SK-N-SH (cell line): ENCODE data around the gene ARMC10. TPM values are rescaled to one million over a fixed set of nuclear protein-coding genes. Genes with fewer than 3 reads are reported as not detected.
A peak's percentile ranks its signal among the peaks of the same experiment; 100 is the strongest.
"Not testable (repeated sequence)": the region's sequence is repeated elsewhere in the genome, so short reads cannot be mapped to it uniquely, and the experiment has no call there.

ENCODE experiments used
- CTCF ChIA-PET: fragments of 300-600, 350-600 bp; formaldehyde crosslinking; extraction: SDS; loops from one replicate; lab custom pipeline; 2021; lab: Yijun Ruan, JAX
- POLR2A ChIA-PET: fragments of 350-600 bp; sonication (Branson Sonifier 250); formaldehyde crosslinking; extraction: SDS; loops from one replicate; lab custom pipeline; 2020; ENCODE audit warnings: antibody characterized with exemption, inconsistent platforms; lab: Yijun Ruan, JAX
- DNase-seq: peaks from one replicate; pipeline ENCODE4 v3.0.0; 2012
- H2AFZ ChIP-seq: fragments of 200-600 bp; sonication (generic); 2 replicates; pipeline ENCODE4 v1.8.1; 2016; ENCODE audit warnings: antibody characterized with exemption, mild to moderate bottlenecking, low read depth
- H3F3A ChIP-seq: fragments of 200-600 bp; sonication (generic); replicated peaks from 2 replicates; pipeline ENCODE3; 2016; ENCODE audit warnings: antibody characterized with exemption, mild to moderate bottlenecking; ENCODE audit not compliant: insufficient read depth
- H3K27ac ChIP-seq, 2 experiments: fragments of 200-500 bp in 1 of 2; fragments of 200-600 bp in 1 of 2; sonication (Bioruptor generic) in 1 of 2; sonication (generic), shearing (Covaris generic) in 1 of 2; 2 replicates each; pipeline versions ENCODE4 v1.5.1 to v1.6.1; 2014 to 2016; ENCODE audit warnings: low read depth in 2 of 2, inconsistent platforms in 1 of 2, low read length in 1 of 2, mild to moderate bottlenecking in 1 of 2, mixed read lengths in 1 of 2
- H3K27me3 ChIP-seq: fragments of 200-600 bp; sonication (generic), shearing (Covaris generic); 2 replicates; pipeline ENCODE4 v1.6.1; 2016; ENCODE audit warnings: mixed run types; ENCODE audit not compliant: insufficient read depth
- H3K36me3 ChIP-seq, 2 experiments: fragments of 200-500 bp in 1 of 2; fragments of 200-600 bp in 1 of 2; sonication (Bioruptor generic) in 1 of 2; sonication (generic) in 1 of 2; replicated peaks in 1 of 2; 2 replicates each; pipeline versions ENCODE3 to v1.5.1; 2014 to 2016; ENCODE audit warnings: low read length in 1 of 2, mild to moderate bottlenecking in 1 of 2; ENCODE audit not compliant: insufficient read depth in 2 of 2, control insufficient read depth in 1 of 2
- H3K4me1 ChIP-seq, 2 experiments: fragments of 200-500 bp in 1 of 2; fragments of 200-600 bp in 1 of 2; sonication (Bioruptor generic) in 1 of 2; sonication (generic), shearing (Covaris generic) in 1 of 2; 2 replicates each; pipeline versions ENCODE4 v1.5.1 to v1.6.1; 2014 to 2016; ENCODE audit warnings: low read depth in 1 of 2, low read length in 1 of 2, mixed run types in 1 of 2; ENCODE audit not compliant: insufficient read depth in 2 of 2, control insufficient read depth in 1 of 2
- H3K4me2 ChIP-seq: fragments of 200-600 bp; sonication (generic), shearing (Covaris generic); 2 replicates; pipeline ENCODE4 v1.6.1; 2017; ENCODE audit warnings: mixed run types
- H3K4me3 ChIP-seq, 2 experiments: fragments of 200-500 bp in 1 of 2; fragments of 200-600 bp in 1 of 2; sonication (Bioruptor generic) in 1 of 2; sonication (generic), shearing (Covaris generic) in 1 of 2; 2 replicates each; pipeline versions ENCODE4 v1.5.1 to v1.8.1; 2014 to 2016; ENCODE audit warnings: low read depth in 2 of 2, inconsistent platforms in 1 of 2, low read length in 1 of 2, mild to moderate bottlenecking in 1 of 2, mixed read lengths in 1 of 2, moderate library complexity in 1 of 2
- H3K79me2 ChIP-seq: fragments of 200-600 bp; sonication (generic); 2 replicates; pipeline ENCODE4 v1.8.1; 2017; ENCODE audit warnings: mild to moderate bottlenecking; ENCODE audit not compliant: insufficient read depth
- H3K9ac ChIP-seq: fragments of 200-600 bp; sonication (generic); 2 replicates; pipeline ENCODE4 v1.6.1; 2017; ENCODE audit warnings: mixed run types
- H3K9me2 ChIP-seq: fragments of 200-600 bp; sonication (generic); 2 replicates; pipeline ENCODE4 v1.6.1; 2017; ENCODE audit warnings: mixed run types
- H3K9me3 ChIP-seq: fragments of 200-600 bp; sonication (generic); 2 replicates; pipeline ENCODE4 v1.6.1; 2017; ENCODE audit warnings: mixed run types, mild to moderate bottlenecking, moderate library complexity
- H4K20me1 ChIP-seq: fragments of 200-600 bp; sonication (generic); 2 replicates; pipeline ENCODE4 v1.6.1; 2017; ENCODE audit warnings: mild to moderate bottlenecking, mixed run types; ENCODE audit not compliant: insufficient read depth
- CHD2 ChIP-seq: fragments of 150-350 bp; IDR thresholded peaks from 2 replicates; pipeline ENCODE4 v1.6.1; 2018; ENCODE audit warnings: low read length; ENCODE audit not compliant: partially characterized antibody
- ELF1 ChIP-seq: IDR thresholded peaks from 2 replicates; pipeline ENCODE4 v1.4.0; 2012
- FOSL2 ChIP-seq: IDR thresholded peaks from 2 replicates; pipeline ENCODE4 v1.4.0; 2012; ENCODE audit warnings: low read depth, mild to moderate bottlenecking, moderate library complexity, borderline replicate concordance
- FOXM1 ChIP-seq: IDR thresholded peaks from 2 replicates; pipeline ENCODE4 v1.4.0; 2012; ENCODE audit warnings: low read depth, mild to moderate bottlenecking
- GABPA ChIP-seq: IDR thresholded peaks from 2 replicates; pipeline ENCODE4 v1.4.0; 2012; ENCODE audit warnings: low read depth, mild to moderate bottlenecking
- GATA2 ChIP-seq: sonication (generic); formaldehyde crosslinking; IDR thresholded peaks from 2 replicates; pipeline ENCODE4 v1.5.0; 2020; ENCODE audit warnings: mild to moderate bottlenecking, missing genetic modification reagents
- JUND ChIP-seq: IDR thresholded peaks from 2 replicates; pipeline ENCODE4 v1.4.0; 2012
- MAX ChIP-seq: IDR thresholded peaks from 2 replicates; pipeline ENCODE4 v1.4.0; 2012; ENCODE audit warnings: low read depth
- MEF2A ChIP-seq: IDR thresholded peaks from 2 replicates; pipeline ENCODE4 v1.4.0; 2012; ENCODE audit warnings: low read depth, borderline replicate concordance
- NFIC ChIP-seq: IDR thresholded peaks from 2 replicates; pipeline ENCODE4 v1.4.0; 2012; ENCODE audit warnings: borderline replicate concordance
- NRF1 ChIP-seq: IDR thresholded peaks from 2 replicates; pipeline ENCODE4 v1.6.1; 2012; ENCODE audit warnings: low read depth, mild to moderate bottlenecking, low read length
- POLR2AphosphoS5 ChIP-seq: IDR thresholded peaks from 2 replicates; pipeline ENCODE4 v1.6.1; 2012; ENCODE audit warnings: low read depth, low read length
- RCOR1 ChIP-seq: fragments of 150-350 bp; IDR thresholded peaks from 2 replicates; pipeline ENCODE4 v1.6.1; 2017; ENCODE audit warnings: antibody characterized with exemption, low read length
- TCF12 ChIP-seq: IDR thresholded peaks from 2 replicates; pipeline ENCODE4 v1.4.0; 2012
- TEAD4 ChIP-seq: IDR thresholded peaks from 2 replicates; pipeline ENCODE4 v1.4.0; 2012; ENCODE audit warnings: mild to moderate bottlenecking, borderline replicate concordance; ENCODE audit not compliant: insufficient read depth
- WGBS: methylation state at CpG from one replicate; pipeline ENCODE4 v1.1.6; 2017; ENCODE audit warnings: low lambda C conversion rate; 5-methylcytosine and 5-hydroxymethylcytosine counted together
- polyA plus RNA-seq, 3 experiments: library from polyadenylated mRNA; depleted of rRNA; stranded (reverse); fragments of >200 nt; gene quantifications; 2 replicates each; pipeline ENCODE4 v1.2.3, GENCODE V29; 2012
- TF ChIP-seq, protein P1 (sequence below): IDR thresholded peaks from 2 replicates; pipeline ENCODE4 v1.6.1; 2012; ENCODE audit warnings: mild to moderate bottlenecking, low read depth, low read length, moderate library complexity
- TF ChIP-seq, protein P2 (sequence below): fragments of 150-350 bp; IDR thresholded peaks from 2 replicates; pipeline ENCODE4 v1.6.1; 2017; ENCODE audit warnings: antibody characterized with exemption, low read length, low read depth, borderline replicate concordance

ARMC10 gene
- polyA plus RNA-seq, 1 of the 3 experiments (the other 2 are of a cell fraction): 43.4 TPM

- TF ChIP-seq, protein P1, sequence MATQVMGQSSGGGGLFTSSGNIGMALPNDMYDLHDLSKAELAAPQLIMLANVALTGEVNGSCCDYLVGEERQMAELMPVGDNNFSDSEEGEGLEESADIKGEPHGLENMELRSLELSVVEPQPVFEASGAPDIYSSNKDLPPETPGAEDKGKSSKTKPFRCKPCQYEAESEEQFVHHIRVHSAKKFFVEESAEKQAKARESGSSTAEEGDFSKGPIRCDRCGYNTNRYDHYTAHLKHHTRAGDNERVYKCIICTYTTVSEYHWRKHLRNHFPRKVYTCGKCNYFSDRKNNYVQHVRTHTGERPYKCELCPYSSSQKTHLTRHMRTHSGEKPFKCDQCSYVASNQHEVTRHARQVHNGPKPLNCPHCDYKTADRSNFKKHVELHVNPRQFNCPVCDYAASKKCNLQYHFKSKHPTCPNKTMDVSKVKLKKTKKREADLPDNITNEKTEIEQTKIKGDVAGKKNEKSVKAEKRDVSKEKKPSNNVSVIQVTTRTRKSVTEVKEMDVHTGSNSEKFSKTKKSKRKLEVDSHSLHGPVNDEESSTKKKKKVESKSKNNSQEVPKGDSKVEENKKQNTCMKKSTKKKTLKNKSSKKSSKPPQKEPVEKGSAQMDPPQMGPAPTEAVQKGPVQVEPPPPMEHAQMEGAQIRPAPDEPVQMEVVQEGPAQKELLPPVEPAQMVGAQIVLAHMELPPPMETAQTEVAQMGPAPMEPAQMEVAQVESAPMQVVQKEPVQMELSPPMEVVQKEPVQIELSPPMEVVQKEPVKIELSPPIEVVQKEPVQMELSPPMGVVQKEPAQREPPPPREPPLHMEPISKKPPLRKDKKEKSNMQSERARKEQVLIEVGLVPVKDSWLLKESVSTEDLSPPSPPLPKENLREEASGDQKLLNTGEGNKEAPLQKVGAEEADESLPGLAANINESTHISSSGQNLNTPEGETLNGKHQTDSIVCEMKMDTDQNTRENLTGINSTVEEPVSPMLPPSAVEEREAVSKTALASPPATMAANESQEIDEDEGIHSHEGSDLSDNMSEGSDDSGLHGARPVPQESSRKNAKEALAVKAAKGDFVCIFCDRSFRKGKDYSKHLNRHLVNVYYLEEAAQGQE: no peak
- TF ChIP-seq GABPA: no peak
Observed at GRCh38 chr7:103106005-103106702, 31.2 kb downstream of the ARMC10 start (continued).

GRCh38 chr7:103106703-103107070 lies 31.7 kb downstream of the ARMC10 start:
- H3K27me3 ChIP-seq, H3K9me3 ChIP-seq, H4K20me1 ChIP-seq, H2AFZ ChIP-seq, POLR2A ChIA-PET, DNase-seq, H3K79me2 ChIP-seq, H3K4me1 ChIP-seq, H3K9me2 ChIP-seq, H3K27ac ChIP-seq, H3K4me3 ChIP-seq, H3K4me2 ChIP-seq, H3K9ac ChIP-seq: not testable (repeated sequence)
- 94% methylated on average over 6 of the region's 6 CpGs for WGBS
- CTCF ChIA-PET: interaction anchor here (1.4 kb wide), 1 partner anchor 13 kb away, joined by 3 read pairs; no protein-coding TSS in a partner anchor
- Histone ChIP-seq H3F3A (peaks cover 16% of the 10 kb centered on the region), H3K36me3 (peaks cover 29 to 60% of the 10 kb centered on the region in 2 experiments)

- Histone ChIP-seq H3K79me2 (no peaks in the 10 kb centered on the region), H3K27me3 (no peaks in the 10 kb centered on the region), H3K9me3 (no peaks in the 10 kb centered on the region), H3F3A (peaks cover 21% of the 10 kb centered on the region), H3K36me3 (peaks cover 15 to 33% of the 10 kb centered on the region in 2 experiments), H4K20me1 (no peaks in the 10 kb centered on the region), H3K4me3 (no peak overlapping the region), H3K4me2 (0 out of 2 replicates have a peak overlapping the region, but pooled peaks have one; percentile 0), H3K9me2 (no peaks in the 10 kb centered on the region), H3K9ac (no peak overlapping the region), H3K4me1 (no peaks in the 10 kb centered on the region), H2AFZ (no peak overlapping the region), H3K27ac (peak overlapping the region in 1 of 2 experiments; percentile 39; a peak in 1 of 4 replicates)
- WGBS: 80% methylated on average over 2 of the region's 2 CpGs
- ChIA-PET CTCF (interaction anchor here (1.1 kb wide), 1 partner anchor 51 kb away, joined by 3 read pairs; no protein-coding TSS in a partner anchor), POLR2A (no interaction called here)
- no peak for DNase-seq
- no peak for TF ChIP-seq NRF1
- TF ChIP-seq MEF2A: 0 out of 2 replicates have a peak, but pooled peaks have one; percentile 19
- TF ChIP-seq CHD2: no peak
- peak; percentile 69 for TF ChIP-seq NFIC
- peak; percentile 65 for TF ChIP-seq TCF12
- TF ChIP-seq, protein P2, sequence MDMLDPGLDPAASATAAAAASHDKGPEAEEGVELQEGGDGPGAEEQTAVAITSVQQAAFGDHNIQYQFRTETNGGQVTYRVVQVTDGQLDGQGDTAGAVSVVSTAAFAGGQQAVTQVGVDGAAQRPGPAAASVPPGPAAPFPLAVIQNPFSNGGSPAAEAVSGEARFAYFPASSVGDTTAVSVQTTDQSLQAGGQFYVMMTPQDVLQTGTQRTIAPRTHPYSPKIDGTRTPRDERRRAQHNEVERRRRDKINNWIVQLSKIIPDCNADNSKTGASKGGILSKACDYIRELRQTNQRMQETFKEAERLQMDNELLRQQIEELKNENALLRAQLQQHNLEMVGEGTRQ: no peak
- 0 out of 2 replicates have a peak, but pooled peaks have one; percentile 22 for TF ChIP-seq MAX
- no peak for TF ChIP-seq FOXM1
- TF ChIP-seq FOSL2: peak; percentile 92
- no peak for TF ChIP-seq ELF1
- TF ChIP-seq, protein P1: no peak
- TF ChIP-seq POLR2AphosphoS5: no peak
- TF ChIP-seq JUND: peak; percentile 87
- TF ChIP-seq TEAD4: peak; percentile 68
- no peak for TF ChIP-seq RCOR1
- no peak for TF ChIP-seq GATA2 (CRISPR knock-in tag)
Observed at GRCh38 chr7:103113164-103113563, 38.2 kb downstream of the ARMC10 start.
